NOMO-1 (cell line): ENCODE results near the gene EZH2.

Experiments used
- DNase-seq, 2 experiments: peaks; one replicate each; lab custom pipeline; 2025; ENCODE audit not compliant: unreplicated experiment in 2 of 2; lab: John Stamatoyannopoulos, UW

EZH2 gene

GRCh38 chr7:148884049-148884298 lies at the start of gene EZH2:
EZH2 (minus strand) TSS chr7:148884291; CDS start chr7:148847298, 36,993 bp downstream.
- no peak for DNase-seq

GRCh38 chr7:148931470-148931869 lies 47.4 kb upstream of the EZH2 start:
- DNase-seq, result no peak

DNA sequence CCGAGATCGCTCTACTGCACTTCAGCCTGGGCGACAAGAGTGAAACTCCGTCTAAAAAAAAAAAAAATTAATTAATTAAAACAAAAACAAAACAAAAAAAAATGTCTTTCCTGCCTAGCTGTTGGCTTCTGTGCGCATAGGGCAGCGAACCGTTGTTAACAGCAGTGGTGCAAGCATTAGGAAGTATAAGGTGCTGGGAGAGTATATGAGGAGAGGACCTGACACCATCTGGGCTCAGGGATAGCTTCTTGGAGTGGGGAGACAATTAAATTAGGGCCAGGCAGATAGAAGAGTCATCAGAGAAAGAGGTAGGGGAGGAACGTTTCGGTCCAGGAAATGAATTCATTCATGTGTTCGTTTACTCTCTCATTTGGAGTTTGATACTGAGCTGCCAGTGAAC lies 46.2 kb upstream of the EZH2 start:
- DNase-seq, result no peak

DNA sequence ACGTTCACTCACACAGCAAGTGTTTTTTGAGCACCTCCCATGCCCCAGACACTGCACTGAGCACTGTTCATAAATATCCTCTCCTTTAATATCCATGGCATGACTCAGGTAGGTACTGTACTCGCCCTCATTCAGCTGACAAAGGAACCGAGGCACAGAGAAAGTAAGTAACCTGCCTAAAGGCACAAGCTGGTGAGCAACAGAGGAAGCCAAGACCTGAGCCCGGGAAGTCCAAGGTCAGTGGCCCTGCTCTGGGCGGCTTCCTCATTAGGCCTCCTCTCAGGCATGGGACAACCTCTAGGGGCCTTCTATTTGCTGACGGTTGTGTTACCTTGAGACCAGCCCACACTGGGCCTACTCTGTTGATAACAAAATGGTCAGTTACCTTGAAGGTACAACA lies 45.1 kb upstream of the EZH2 start:
- no peak for DNase-seq

GRCh38 chr7:148927123-148928045 lies 43.3 kb upstream of the EZH2 start:
- no peak for DNase-seq

GRCh38 chr7:148925836-148926235 lies 41.7 kb upstream of the EZH2 start:
- DNase-seq, result no peak

DNA sequence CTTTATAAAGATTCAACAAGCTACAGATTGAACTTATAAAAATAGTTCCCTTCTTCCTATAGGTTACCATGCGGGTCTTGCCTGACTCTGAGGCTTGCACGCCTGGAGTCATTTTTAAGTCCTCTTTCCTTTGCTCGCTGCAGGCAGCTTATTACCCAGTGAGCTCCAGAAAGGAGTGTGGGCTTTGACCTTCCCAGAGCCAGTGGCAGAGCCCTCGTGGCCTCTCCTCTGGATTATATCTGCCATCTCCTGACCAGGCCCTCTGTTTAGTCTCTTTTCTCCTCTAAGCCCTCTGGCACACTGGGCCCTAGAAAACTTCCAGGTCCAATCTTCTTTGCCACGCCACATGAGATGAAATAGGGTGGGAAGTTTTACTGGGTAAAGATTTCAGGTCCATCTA lies 39.9 kb upstream of the EZH2 start:
- no peak for DNase-seq

DNA sequence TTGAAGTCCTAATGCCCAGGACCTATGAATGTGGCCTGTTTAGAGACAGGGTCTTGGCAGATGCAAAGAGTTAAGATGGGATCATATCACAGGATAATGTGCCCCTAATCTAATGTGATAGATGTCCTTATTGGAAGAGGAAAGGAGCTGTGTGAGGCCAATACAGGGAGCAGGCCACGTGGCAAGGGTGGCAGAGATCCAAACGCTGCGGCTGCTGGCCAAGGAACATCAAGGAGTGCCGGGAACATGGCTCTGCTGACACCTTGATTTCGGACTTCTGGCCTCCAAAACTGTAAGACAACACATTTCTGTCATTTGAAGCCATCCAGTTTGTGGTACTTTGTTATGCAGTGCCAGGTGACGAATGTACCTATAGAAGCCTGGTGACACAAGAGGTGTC lies 37.7 kb upstream of the EZH2 start:
- DNase-seq, result no peak

DNA sequence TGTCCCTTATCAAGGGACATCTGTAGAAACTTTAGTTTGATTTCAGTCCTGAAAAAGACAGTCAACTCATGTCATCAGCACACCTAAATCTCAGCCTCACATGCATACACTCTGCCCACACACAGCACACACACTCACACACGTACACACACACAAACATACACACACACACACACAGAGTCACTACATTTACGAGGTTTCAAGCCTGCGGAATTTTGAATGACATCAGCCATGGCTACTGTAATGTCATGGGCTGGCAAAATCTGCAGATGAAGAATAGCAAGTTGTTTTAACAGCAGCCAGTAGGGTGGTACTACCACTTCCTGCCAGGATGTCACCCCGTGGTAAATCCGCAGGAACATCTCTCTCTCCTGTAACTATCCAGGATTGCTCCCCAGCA lies 37.1 kb upstream of the EZH2 start:
- no peak for DNase-seq

- DNase-seq, result no peak
Measured at GRCh38 chr7:148919859-148920258, 35.8 kb upstream of the EZH2 start.

- DNase-seq, result no peak
Measured at GRCh38 chr7:148918058-148918596, 34.0 kb upstream of the EZH2 start.

- DNase-seq, result no peak
Measured at GRCh38 chr7:148916186-148916585, 32.1 kb upstream of the EZH2 start.

DNA sequence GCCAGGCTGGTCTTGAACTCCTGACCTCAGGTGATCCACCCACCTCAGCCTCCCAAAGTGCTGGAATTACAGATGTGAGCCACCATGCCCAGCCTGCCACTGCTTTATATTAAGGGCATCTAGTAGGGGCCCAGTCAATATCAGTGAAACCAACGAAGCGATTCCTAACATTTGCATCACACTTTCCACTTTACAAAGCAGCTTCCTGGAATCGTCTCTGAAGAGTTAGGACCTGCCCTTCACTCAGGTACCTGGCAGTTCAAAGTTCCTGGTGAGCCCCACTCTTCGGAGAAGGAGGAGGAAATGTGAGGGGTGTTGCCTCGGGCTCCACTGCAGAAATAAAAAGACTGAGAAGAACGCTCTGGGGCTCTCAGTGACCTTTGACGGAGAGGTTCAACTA lies 31.1 kb upstream of the EZH2 start:
- no peak for DNase-seq

DNA sequence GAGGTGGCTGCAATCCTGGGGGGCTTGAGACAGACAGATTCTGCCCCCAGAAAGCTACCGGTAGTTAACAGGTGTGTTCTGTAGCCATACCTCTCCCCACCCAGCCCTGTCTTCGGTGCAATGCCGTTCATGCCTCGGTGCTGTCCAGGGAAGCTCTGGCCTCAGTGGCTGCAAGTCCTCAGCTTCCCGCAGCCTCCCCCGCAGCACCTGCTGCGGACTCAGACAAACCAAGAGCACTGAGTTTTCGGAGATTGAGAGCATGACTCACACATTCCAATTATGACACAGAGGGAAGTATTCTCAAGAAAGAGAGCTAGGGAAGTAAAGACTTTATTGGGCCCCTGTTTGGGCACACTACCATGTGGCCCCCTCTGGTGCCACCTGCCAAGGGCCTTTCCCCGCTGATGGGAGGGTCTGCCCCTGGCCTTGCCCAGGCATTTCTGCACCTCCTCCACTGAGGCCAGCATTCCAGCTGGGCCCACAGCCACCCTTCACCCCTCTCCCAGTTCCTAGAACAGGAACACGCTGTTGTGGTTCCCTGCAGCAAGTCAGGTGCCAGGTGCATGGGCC lies 30.2 kb upstream of the EZH2 start:
- DNase-seq, result peak in 1 of 2 experiments; percentile 27

- no peak for DNase-seq
Measured at GRCh38 chr7:148912758-148913541, 28.9 kb upstream of the EZH2 start.

- DNase-seq, result no peak
Measured at GRCh38 chr7:148912151-148912550, 28.1 kb upstream of the EZH2 start.

GRCh38 chr7:148911626-148912025 lies 27.5 kb upstream of the EZH2 start:
- DNase-seq, result no peak

DNA sequence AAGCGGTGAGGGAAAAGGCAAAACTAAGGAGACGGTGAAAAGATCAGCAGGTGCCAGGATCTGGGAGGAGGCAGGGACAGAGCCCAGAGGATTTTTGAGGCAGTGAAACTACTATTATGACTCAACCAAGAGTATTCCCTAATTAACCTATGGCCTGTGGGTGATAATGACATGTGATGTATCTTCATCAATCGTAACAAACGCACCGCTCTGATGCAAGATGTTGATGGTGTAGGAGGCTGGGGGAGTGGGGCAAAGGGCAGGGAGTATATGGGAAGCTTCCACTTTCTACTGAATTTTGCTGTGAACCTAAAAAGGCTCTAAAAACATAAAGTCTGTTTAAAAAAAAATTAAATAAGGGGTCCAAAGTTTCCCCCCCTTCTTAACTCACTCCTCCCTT lies 25.5 kb upstream of the EZH2 start:
- no peak for DNase-seq

DNA sequence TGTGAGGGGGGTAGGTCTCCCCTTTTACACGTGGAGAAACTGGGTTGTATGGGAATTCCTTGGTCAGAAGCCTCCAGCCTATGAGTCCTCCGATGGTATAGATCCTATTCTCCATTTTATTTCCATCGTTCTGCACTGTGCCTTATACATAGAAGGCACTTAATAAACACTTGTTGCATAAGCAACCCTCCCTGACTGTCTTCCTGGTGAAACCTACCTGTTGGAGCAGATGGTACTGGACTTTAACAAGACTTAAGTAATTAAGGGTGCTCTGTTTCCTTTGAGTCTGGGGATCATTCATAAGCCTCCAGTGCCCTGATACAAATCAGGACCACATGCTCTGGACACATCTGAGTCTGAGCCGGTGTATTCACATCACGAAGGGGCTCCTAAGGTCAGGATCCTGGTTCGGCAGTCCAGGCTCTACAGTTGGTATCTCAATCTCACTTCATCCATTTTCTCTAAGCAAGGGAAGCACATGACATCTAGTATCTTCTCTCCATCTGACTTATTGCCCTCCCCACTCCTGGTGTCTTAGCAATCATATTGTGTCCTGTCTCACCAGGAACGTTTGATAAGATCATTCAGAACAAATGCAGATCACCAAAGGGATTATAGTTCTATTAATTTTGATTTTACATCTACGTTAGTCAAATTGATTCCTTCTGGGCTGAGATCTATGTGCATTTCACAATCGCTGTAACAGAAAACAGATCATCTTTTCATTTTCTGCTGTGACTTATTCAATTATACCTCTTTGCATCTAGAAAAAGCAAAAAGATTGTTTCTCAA lies 22.8 kb upstream of the EZH2 start:
- DNase-seq, result no peak

DNA sequence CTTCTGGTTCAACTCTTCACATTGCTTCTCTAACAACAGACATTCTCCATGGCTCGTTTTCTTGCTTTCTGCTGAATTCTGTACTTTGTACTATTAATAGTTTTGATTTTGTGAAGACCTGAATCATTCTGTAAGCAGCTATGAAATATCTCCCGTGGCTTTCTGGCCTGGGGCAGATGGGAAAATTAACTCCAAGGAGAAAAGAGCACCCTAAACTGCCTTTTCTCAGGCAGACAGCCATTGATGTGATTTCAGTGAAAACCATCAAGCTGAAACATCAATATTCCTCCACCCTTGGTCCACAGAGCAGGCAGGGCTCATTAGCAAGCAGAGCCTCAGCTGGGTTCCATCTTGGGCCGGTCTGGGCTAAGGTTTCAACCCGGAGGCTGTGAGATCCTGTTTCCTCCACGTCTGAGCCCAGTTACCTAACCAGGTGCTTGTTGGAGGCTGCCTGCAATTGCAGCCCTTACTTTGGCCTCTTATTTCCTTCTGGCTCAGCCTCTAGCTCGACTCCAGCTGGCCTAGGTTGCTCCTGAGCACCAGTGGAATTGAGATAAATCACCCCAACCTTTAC lies 21.1 kb upstream of the EZH2 start:
- DNase-seq, result no peak
